CD4-positive, alpha-beta T cell (primary cell): Measurements from ENCODE around the gene TMEM121. TPM values are rescaled to one million over a fixed set of nuclear protein-coding genes. Genes with fewer than 3 reads are reported as not detected.
"Not testable (repeated sequence)": the region's sequence is repeated elsewhere in the genome, so short reads cannot be mapped to it uniquely, and the experiment has no call there.

Experiments used
- ATAC-seq: fragments of 200-7000 bp; cut with Tn5 transposase; one replicate; pipeline ENCODE4 v1.10.0; 2022; ENCODE audit warnings: mild to moderate bottlenecking; ENCODE audit not compliant: poor library complexity
- CTCF ChIA-PET: fragments of 350-600 bp; sonication (Branson Sonifier 250); formaldehyde crosslinking; loops from one replicate; lab custom pipeline; 2021; ENCODE audit warnings: antibody characterized with exemption, inconsistent platforms; lab: Charles Lee
- POLR2A ChIA-PET: fragments of 350-600 bp; sonication (Branson Sonifier 250); formaldehyde crosslinking; loops from one replicate; lab custom pipeline; 2021; ENCODE audit warnings: antibody characterized with exemption, inconsistent platforms; lab: Charles Lee
- DNase-seq, 14 experiments: peaks; one replicate each; pipeline ENCODE4 v3.0.0-alpha.2; 2013 to 2020; ENCODE audit warnings: mixed read lengths in 2 of 14
- H3K27ac ChIP-seq, 2 donors: one replicate each; pipeline versions ENCODE4 v1.5.1 to v1.7.0; 2013; ENCODE audit warnings: low read length in 2 of 2, low read depth in 1 of 2, mild to moderate bottlenecking in 1 of 2
- H3K27me3 ChIP-seq, 2 experiments: 1 replicate in 1 of 2; 2 replicates in 1 of 2; pipeline versions ENCODE4 v1.6.1 to v1.7.0; 2013; ENCODE audit warnings: low read length in 2 of 2, control low read depth in 1 of 2, mild to moderate bottlenecking in 1 of 2, moderate library complexity in 1 of 2; ENCODE audit not compliant: insufficient read depth in 2 of 2, control insufficient read depth in 1 of 2
- H3K36me3 ChIP-seq: one replicate; pipeline ENCODE4 v1.6.1; 2013; ENCODE audit warnings: low read length, control low read depth; ENCODE audit not compliant: insufficient read depth
- H3K4me1 ChIP-seq: one replicate; pipeline ENCODE4 v1.6.1; 2013; ENCODE audit warnings: low read length, control low read depth; ENCODE audit not compliant: insufficient read depth
- H3K4me3 ChIP-seq: one replicate; pipeline ENCODE4 v1.5.1; 2013; ENCODE audit warnings: mild to moderate bottlenecking, low read length, moderate library complexity
- H3K9me3 ChIP-seq, 2 experiments: 1 replicate in 1 of 2; 2 replicates in 1 of 2; pipeline versions ENCODE4 v1.6.1 to v1.7.0; 2013; ENCODE audit warnings: low read length in 2 of 2, mild to moderate bottlenecking in 2 of 2, control low read depth in 1 of 2, moderate library complexity in 1 of 2; ENCODE audit not compliant: control insufficient read depth in 1 of 2, insufficient read depth in 1 of 2
- H3K27ac Mint-ChIP-seq: one replicate; pipeline ENCODE4 v1.8.0; 2020; ENCODE audit warnings: mixed read lengths
- H3K27me3 Mint-ChIP-seq: one replicate; pipeline ENCODE4 v1.8.0; 2021; ENCODE audit warnings: mixed read lengths
- H3K36me3 Mint-ChIP-seq: one replicate; pipeline ENCODE4 v1.8.0; 2021; ENCODE audit warnings: low read depth, mixed read lengths
- H3K4me1 Mint-ChIP-seq: one replicate; pipeline ENCODE4 v1.8.0; 2021; ENCODE audit warnings: low read depth, mixed read lengths
- H3K4me3 Mint-ChIP-seq: one replicate; pipeline ENCODE4 v1.8.0; 2020; ENCODE audit warnings: mild to moderate bottlenecking, mixed read lengths
- H3K9me3 Mint-ChIP-seq: one replicate; pipeline ENCODE4 v1.8.0; 2020; ENCODE audit warnings: mixed read lengths
- CTCF ChIP-seq: fragments of 200-600 bp; IDR thresholded peaks from one replicate; pipeline ENCODE4 v1.8.0; 2022; ENCODE audit warnings: antibody characterized with exemption, mild to moderate bottlenecking
- intact Hi-C, 2 experiments: fragments of 100-400 bp; cut with DNase I in 1 of 2; cut with micrococcal nuclease in 1 of 2; formaldehyde crosslinking; loops; one replicate each; pipeline versions ENCODE4 v1.15.1 to v1.9.0; 2023 to 2025; cut with DNase I, micrococcal nuclease
- total RNA-seq, 174 experiments: library from RNA in 2 of 174; stranded (reverse) in 2 of 174; gene quantifications; one replicate each; pipeline ENCODE4 v1.2.3 and lab custom pipeline; 2021 to 2026

Gene TMEM121
- total RNA-seq, 2 experiments from 2014 or later = 1.6 to 1.7 TPM

DNA sequence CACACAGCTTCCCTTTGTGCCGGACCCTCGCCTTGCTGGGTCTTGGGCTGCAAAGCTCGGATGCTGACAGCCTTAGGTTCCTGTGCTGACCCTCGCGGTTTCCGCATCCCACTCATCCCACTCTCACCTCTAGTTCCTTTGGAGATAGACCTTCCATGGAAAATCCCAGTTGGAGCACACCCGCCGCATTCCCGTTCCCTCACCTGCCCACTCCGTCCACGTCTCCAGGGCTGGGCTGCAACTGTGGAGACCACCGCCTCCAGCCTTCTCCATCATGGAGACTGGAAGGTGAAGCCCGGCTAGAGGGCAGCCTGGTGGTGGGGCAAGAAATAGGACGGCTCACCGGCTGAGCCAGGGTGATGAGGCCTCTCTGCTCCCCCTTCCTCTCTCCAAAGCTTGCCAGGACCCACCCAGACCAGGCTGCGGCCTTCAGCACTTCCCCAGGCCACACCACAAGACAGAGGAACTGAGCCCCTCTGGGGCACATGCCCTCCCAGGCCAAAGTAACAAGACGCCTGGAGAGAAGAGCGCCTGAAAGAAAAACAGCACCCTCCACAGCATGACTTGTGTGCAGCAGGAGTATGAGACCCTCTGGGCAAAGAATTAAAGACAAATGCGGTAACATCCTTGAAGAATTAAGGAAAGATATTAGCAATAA, 15.0 kb downstream of the TMEM121 start:
- Histone ChIP-seq H3K27me3 (peaks cover 3 to 5% of the 10 kb centered on the region in 2 experiments), H3K4me3 (no peak overlapping the region), H3K9me3 (peaks cover 5 to 10% of the 10 kb centered on the region in 2 experiments), H3K4me1 (peaks cover 8% of the 10 kb centered on the region), H3K36me3 (no peaks in the 10 kb centered on the region), H3K27ac (no peak overlapping the region)
- no peak for TF ChIP-seq CTCF
- Mint-ChIP-seq H3K27me3 (peaks cover 13% of the 10 kb centered on the region), H3K4me1 (no peaks in the 10 kb centered on the region), H3K9me3 (peaks cover 3% of the 10 kb centered on the region), H3K27ac (no peak overlapping the region), H3K36me3 (no peaks in the 10 kb centered on the region), H3K4me3 (no peak overlapping the region)
- intact Hi-C loops = no loop called here
- ChIA-PET CTCF (no interaction called here), POLR2A (no interaction called here)
- ATAC-seq = no peak
- DNase-seq = no peak

GRCh38 chr14:105545676-105546075, 19.3 kb downstream of the TMEM121 start:
- H3K4me3 Mint-ChIP-seq, POLR2A ChIA-PET, H3K36me3 ChIP-seq, CTCF ChIA-PET, ATAC-seq, H3K9me3 Mint-ChIP-seq, DNase-seq, H3K9me3 ChIP-seq, H3K4me1 Mint-ChIP-seq, intact Hi-C loops, H3K27ac Mint-ChIP-seq, H3K4me1 ChIP-seq, H3K4me3 ChIP-seq, H3K36me3 Mint-ChIP-seq, H3K27me3 ChIP-seq, H3K27ac ChIP-seq: not testable (repeated sequence)
- H3K27me3 Mint-ChIP-seq = peaks cover 21% of the 10 kb centered on the region

DNA sequence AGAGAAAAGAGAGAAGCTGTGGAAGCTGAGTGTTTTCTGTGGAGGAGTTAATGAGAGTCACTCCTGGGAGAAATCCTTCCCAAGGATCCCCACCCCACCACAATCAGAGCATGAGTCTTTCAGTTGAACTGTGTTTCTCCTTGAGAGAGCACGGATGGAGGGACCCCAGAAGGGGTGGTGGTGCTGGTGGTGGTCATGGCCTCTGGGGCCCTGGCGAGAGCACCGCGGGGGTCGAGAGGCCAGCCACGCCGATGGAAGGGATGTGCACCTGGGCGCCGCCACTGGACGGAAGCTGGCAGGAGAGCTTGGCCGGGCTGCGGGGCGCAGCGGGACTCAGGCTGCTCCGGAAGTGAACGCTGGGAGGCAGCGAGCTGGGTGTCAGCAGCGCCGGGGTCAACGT, 20.0 kb downstream of the TMEM121 start:
- H3K36me3 ChIP-seq, H3K9me3 ChIP-seq, H3K4me3 ChIP-seq, H3K4me3 Mint-ChIP-seq, H3K4me1 ChIP-seq, H3K27me3 ChIP-seq, ATAC-seq, H3K4me1 Mint-ChIP-seq, H3K36me3 Mint-ChIP-seq, H3K27ac Mint-ChIP-seq, intact Hi-C loops, CTCF ChIA-PET, H3K9me3 Mint-ChIP-seq, POLR2A ChIA-PET, DNase-seq, H3K27ac ChIP-seq: not testable (repeated sequence)
- peaks cover 20% of the 10 kb centered on the region for H3K27me3 Mint-ChIP-seq

DNA sequence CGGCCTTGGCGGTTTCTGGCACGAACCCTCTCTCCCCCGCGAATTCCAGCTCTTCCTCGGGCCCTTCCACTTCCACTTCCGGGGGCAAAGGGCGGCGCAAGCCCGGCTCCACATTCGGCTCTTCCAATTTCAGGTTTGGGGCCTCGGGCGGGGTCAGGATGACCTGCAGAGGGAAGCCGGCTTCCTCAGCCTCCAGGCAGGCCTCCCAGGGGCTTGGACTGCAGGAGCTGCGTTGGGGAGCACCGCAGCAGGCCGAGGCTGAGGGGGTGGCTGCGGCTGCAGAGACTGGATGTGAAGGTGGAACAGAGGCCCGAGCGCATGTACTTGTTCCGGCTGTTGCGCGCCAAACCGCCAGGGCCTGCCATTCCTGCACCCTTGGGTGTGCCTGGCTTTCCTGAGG, 20.7 kb downstream of the TMEM121 start:
- POLR2A ChIA-PET, H3K9me3 ChIP-seq, H3K27ac ChIP-seq, H3K4me3 ChIP-seq, DNase-seq, H3K4me3 Mint-ChIP-seq, CTCF ChIA-PET, H3K4me1 ChIP-seq, H3K27ac Mint-ChIP-seq, H3K9me3 Mint-ChIP-seq, H3K36me3 ChIP-seq, H3K4me1 Mint-ChIP-seq, H3K36me3 Mint-ChIP-seq, ATAC-seq, intact Hi-C loops, H3K27me3 ChIP-seq: not testable (repeated sequence)
- H3K27me3 Mint-ChIP-seq = peaks cover 15% of the 10 kb centered on the region
